Measurements from ENCODE around the gene RAP1A.

Gene RAP1A

GRCh38 chr1:111656086-111657017, 36.8 kb downstream of the RAP1A start:
- TF ChIP-seq GATA2 (IDR thresholded peaks at IDR 0.05; ENCODE audit: low read depth, low read length) (no peak), GATA3 (IDR thresholded peaks at IDR 0.05; ENCODE audit: low read depth, low read length) (no peak)

GRCh38 chr1:111658622-111659021, 39.0 kb downstream of the RAP1A start:
- TF ChIP-seq GATA3 (IDR thresholded peaks at IDR 0.05; ENCODE audit: low read depth, low read length) (no peak), GATA2 (IDR thresholded peaks at IDR 0.05; ENCODE audit: low read depth, low read length) (no peak)

- no peak for TF ChIP-seq GATA3 (IDR thresholded peaks at IDR 0.05; ENCODE audit: low read depth, low read length)
- no peak for TF ChIP-seq GATA2 (IDR thresholded peaks at IDR 0.05; ENCODE audit: low read depth, low read length)
Observed at GRCh38 chr1:111660204-111661150, 40.9 kb downstream of the RAP1A start.

- TF ChIP-seq GATA3 (IDR thresholded peaks at IDR 0.05; ENCODE audit: low read depth, low read length) (no peak), GATA2 (IDR thresholded peaks at IDR 0.05; ENCODE audit: low read depth, low read length) (no peak)
Observed at GRCh38 chr1:111664652-111665051, 45.1 kb downstream of the RAP1A start.

GRCh38 chr1:111665497-111665896, 45.9 kb downstream of the RAP1A start:
- TF ChIP-seq GATA2 (IDR thresholded peaks at IDR 0.05; ENCODE audit: low read depth, low read length) (no peak), GATA3 (IDR thresholded peaks at IDR 0.05; ENCODE audit: low read depth, low read length) (no peak)

GRCh38 chr1:111666828-111667227, 47.2 kb downstream of the RAP1A start:
- TF ChIP-seq GATA3 (IDR thresholded peaks at IDR 0.05; ENCODE audit: low read depth, low read length) (no peak), GATA2 (IDR thresholded peaks at IDR 0.05; ENCODE audit: low read depth, low read length) (no peak)

GRCh38 chr1:111669268-111669667, 49.7 kb downstream of the RAP1A start:
- TF ChIP-seq GATA3 (IDR thresholded peaks at IDR 0.05; ENCODE audit: low read depth, low read length) (no peak), GATA2 (IDR thresholded peaks at IDR 0.05; ENCODE audit: low read depth, low read length) (no peak)

- TF ChIP-seq GATA3 (IDR thresholded peaks at IDR 0.05; ENCODE audit: low read depth, low read length) (no peak), GATA2 (IDR thresholded peaks at IDR 0.05; ENCODE audit: low read depth, low read length) (no peak)
Observed at GRCh38 chr1:111671852-111672251, 52.3 kb downstream of the RAP1A start.

- TF ChIP-seq GATA2 (IDR thresholded peaks at IDR 0.05; ENCODE audit: low read depth, low read length): no peak
- no peak for TF ChIP-seq GATA3 (IDR thresholded peaks at IDR 0.05; ENCODE audit: low read depth, low read length)
Observed at GRCh38 chr1:111672331-111672730, 52.7 kb downstream of the RAP1A start.

GRCh38 chr1:111677604-111678003, 58.0 kb downstream of the RAP1A start:
- TF ChIP-seq GATA3 (IDR thresholded peaks at IDR 0.05; ENCODE audit: low read depth, low read length) (no peak), GATA2 (IDR thresholded peaks at IDR 0.05; ENCODE audit: low read depth, low read length) (no peak)

GRCh38 chr1:111679541-111679940, 60.0 kb downstream of the RAP1A start:
- no peak for TF ChIP-seq GATA2 (IDR thresholded peaks at IDR 0.05; ENCODE audit: low read depth, low read length)
- TF ChIP-seq GATA3 (IDR thresholded peaks at IDR 0.05; ENCODE audit: low read depth, low read length): no peak

GRCh38 chr1:111690306-111690617, 70.7 kb downstream of the RAP1A start:
- TF ChIP-seq GATA2 (IDR thresholded peaks at IDR 0.05; ENCODE audit: low read depth, low read length) (no peak), GATA3 (IDR thresholded peaks at IDR 0.05; ENCODE audit: low read depth, low read length) (no peak)

- TF ChIP-seq GATA3 (IDR thresholded peaks at IDR 0.05; ENCODE audit: low read depth, low read length) (no peak), GATA2 (IDR thresholded peaks at IDR 0.05; ENCODE audit: low read depth, low read length) (no peak)
Observed at GRCh38 chr1:111691886-111692285, 72.3 kb downstream of the RAP1A start.

- TF ChIP-seq GATA3 (IDR thresholded peaks at IDR 0.05; ENCODE audit: low read depth, low read length) (no peak), GATA2 (IDR thresholded peaks at IDR 0.05; ENCODE audit: low read depth, low read length) (no peak)
Observed at GRCh38 chr1:111695801-111696200, 76.2 kb downstream of the RAP1A start.
